HG03521 (cell line): ENCODE results near the gene NPTXR.

ENCODE experiments used
- ATAC-seq: cut with Tn5 transposase; IDR thresholded peaks from one replicate; pipeline ENCODE4 v1.9.1; 2021; ENCODE audit warnings: mild to moderate bottlenecking, moderate library complexity; ENCODE audit not compliant: unreplicated experiment

The NPTXR gene

DNA sequence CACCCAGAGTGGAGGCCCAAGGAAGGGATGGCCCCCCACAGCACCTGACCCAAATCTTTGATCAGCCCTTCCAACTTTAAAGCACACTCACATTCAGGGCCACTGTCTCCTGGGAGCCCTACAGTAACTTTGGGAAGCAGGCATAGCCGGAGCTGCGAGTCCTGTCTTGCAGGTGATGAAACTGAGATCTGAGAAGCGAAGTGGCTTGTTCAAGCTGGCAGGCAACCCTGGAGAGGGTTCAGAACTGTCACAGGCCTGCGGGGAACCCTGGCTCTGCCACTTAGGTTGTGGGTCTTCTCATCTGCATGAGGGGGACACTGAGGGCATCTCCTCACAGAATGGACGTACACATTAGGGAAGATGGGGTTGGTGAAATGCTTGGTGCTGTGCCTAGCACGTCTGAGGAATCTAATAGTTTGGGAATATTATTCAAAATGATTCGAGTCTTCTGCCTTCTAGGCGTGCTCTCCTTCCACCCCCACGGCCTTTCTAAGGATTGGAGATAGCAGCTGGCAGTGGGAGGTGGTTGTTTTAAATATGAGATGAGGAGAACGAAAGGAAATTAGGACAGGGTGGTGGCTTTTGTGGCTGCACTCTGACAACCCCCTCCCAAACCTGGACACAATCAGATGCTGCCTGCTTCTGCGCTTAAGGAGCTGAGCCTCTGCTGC is 69.2 kb downstream of the NPTXR start:
- ATAC-seq, result no peak

- no peak for ATAC-seq
Measured at GRCh38 chr22:38773363-38773946, 70.4 kb downstream of the NPTXR start.

GRCh38 chr22:38772623-38772873 is 71.3 kb downstream of the NPTXR start:
- ATAC-seq, result no peak

GRCh38 chr22:38770257-38770949 is 73.4 kb downstream of the NPTXR start:
- no peak for ATAC-seq
